H1 (cell line): ENCODE measurements around the gene INAVA.
"Not testable (repeated sequence)": the region's sequence is repeated elsewhere in the genome, so short reads cannot be mapped to it uniquely, and the experiment has no call there.

Experiments used
- CEBPB ChIP-seq: IDR thresholded peaks from 2 replicates; pipeline ENCODE4 v1.6.1; 2012; ENCODE audit warnings: low read depth, low read length
- CREB1 ChIP-seq: IDR thresholded peaks from 2 replicates; pipeline ENCODE4 v1.6.1; 2012; ENCODE audit warnings: inconsistent platforms
- CTCF ChIP-seq, 3 experiments: IDR thresholded peaks; 1 replicate in 2 of 3; 2 replicates in 1 of 3; pipeline versions ENCODE4 v1.5.1 to v1.6.1; 2011; ENCODE audit warnings: low read length in 3 of 3, mild to moderate bottlenecking in 3 of 3, inconsistent platforms in 2 of 3, low read depth in 1 of 3, moderate library complexity in 1 of 3; ENCODE audit not compliant: insufficient read depth in 1 of 3; ENCODE audit errors: control extremely low read depth in 1 of 3
- E2F6 ChIP-seq: IDR thresholded peaks from 2 replicates; pipeline ENCODE4 v1.6.1; 2012; ENCODE audit warnings: inconsistent platforms
- KDM1A ChIP-seq: fragments of 200-600, 300-600 bp; sonication (generic); IDR thresholded peaks from 2 replicates; pipeline ENCODE4 v1.7.1; 2016; ENCODE audit warnings: mild to moderate bottlenecking, low read length, borderline replicate concordance
- POLR2A ChIP-seq, 2 experiments: IDR thresholded peaks; 1 replicate in 1 of 2; 2 replicates in 1 of 2; pipeline ENCODE4 v1.6.1; 2011; ENCODE audit warnings: low read depth in 2 of 2, low read length in 2 of 2, mild to moderate bottlenecking in 2 of 2; ENCODE audit errors: control extremely low read depth in 1 of 2
- POLR2AphosphoS5 ChIP-seq: IDR thresholded peaks from 2 replicates; pipeline ENCODE4 v1.6.1; 2011; ENCODE audit warnings: low read depth, low read length
- RFX5 ChIP-seq: IDR thresholded peaks from 2 replicates; pipeline ENCODE4 v1.6.1; 2011; ENCODE audit warnings: low read depth, low read length, improper control_type of control experiment, borderline replicate concordance
- SUZ12 ChIP-seq: fragments of 200-600 bp; sonication (generic); IDR thresholded peaks from 2 replicates; pipeline ENCODE4 v1.6.1; 2012; ENCODE audit warnings: mild to moderate bottlenecking, inconsistent platforms, low read length, moderate library complexity, mixed read lengths
- YY1 ChIP-seq: IDR thresholded peaks from 2 replicates; pipeline ENCODE4 v1.6.1; 2011; ENCODE audit warnings: low read depth, mild to moderate bottlenecking, low read length

GRCh38 chr1:200963888-200964287, 69.2 kb downstream of the INAVA start:
- not testable (repeated sequence) for TF ChIP-seq E2F6; CTCF (IDR thresholded peaks at IDR 0.05; ENCODE audit: control extremely low read depth in 1 of 3, insufficient read depth in 1 of 3, low read depth in 1 of 3, low read length in 3 of 3); KDM1A; YY1; POLR2A (IDR thresholded peaks at IDR 0.05; ENCODE audit: control extremely low read depth in 1 of 2, low read depth in 2 of 2, low read length in 2 of 2); POLR2AphosphoS5; CREB1; CEBPB; RFX5; SUZ12
